ENCODE data around the gene COG5.

- TF ChIP-seq YY1 (IDR thresholded peaks at IDR 0.05; ENCODE audit: insufficient read depth, insufficient read length) (no peak), ZNF274 (IDR thresholded peaks at IDR 0.05; ENCODE audit: low read depth, low read length) (no peak)
Measured at GRCh38 chr7:107492875-107493274, 70.8 kb downstream of the COG5 start.

Data from NT2/D1 (cell line).